ENCODE measurements around the gene NMNAT3.

NMNAT3 gene

DNA sequence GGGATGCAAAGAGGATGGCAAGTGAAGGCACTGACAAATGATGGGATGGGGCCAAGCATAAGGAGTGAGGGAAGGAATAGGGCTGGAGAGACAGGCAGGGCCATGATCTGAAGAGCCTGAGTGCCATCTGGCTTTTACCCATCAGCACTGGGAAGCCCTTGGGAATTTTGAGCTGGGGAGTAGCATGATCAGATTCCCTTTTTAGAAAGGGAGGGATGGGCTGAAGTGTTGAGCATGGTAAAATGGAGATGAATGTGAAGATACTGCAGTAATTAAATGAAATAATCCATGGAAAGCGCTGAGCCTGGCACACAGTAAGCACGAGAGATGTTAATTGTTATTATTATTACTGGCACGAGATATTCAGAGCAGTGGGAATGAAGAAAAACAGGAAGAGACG, 148.1 kb downstream of the NMNAT3 start:
- Histone ChIP-seq H2AFZ (ENCODE audit: low read depth, low read length) (no peak overlapping the region), H3K27me3 (ENCODE audit: insufficient read depth, low read length, poor library complexity) (no peaks in the 10 kb centered on the region)
- DNase-seq, result no peak

DNA sequence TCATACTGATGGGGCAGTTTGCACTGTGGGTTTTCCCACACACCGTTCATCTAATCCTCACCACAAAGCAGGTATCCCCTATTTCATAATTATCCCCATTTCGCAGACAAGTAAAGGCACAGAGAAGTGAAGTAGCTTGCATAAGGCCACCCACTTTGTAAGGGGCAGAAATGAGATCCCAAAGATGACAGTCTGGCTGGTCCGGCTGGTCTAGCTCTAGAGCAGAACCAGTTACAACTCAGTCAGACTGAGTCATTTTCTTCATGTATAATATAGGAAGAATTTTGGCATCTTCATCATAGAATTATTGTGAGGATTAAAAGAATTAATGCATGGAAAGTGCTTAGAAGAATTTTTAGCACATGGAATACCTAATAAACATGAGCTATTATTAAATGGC, 148.8 kb downstream of the NMNAT3 start:
- Histone ChIP-seq H4K20me1 (ENCODE audit: insufficient read depth, low read length) (no peaks in the 10 kb centered on the region; the same call in 1 of the 2 replicates), H3K79me2 (ENCODE audit: insufficient read depth, low read length) (no peaks in the 10 kb centered on the region), H3K27me3 (ENCODE audit: insufficient read depth, low read length, poor library complexity) (no peaks in the 10 kb centered on the region), H3K4me3 (ENCODE audit: low read depth in 1 of 2, low read length in 2 of 2) (no peak overlapping the region), H2AFZ (ENCODE audit: low read depth, low read length) (no peak overlapping the region), H3K36me3 (ENCODE audit: insufficient read depth, low read length) (no peaks in the 10 kb centered on the region), H3K9me3 (ENCODE audit: insufficient read depth, low read length, severe bottlenecking) (no peaks in the 10 kb centered on the region), H3K27ac (ENCODE audit: low read length) (no peak overlapping the region), H3K4me1 (ENCODE audit: insufficient read depth, low read length) (no peaks in the 10 kb centered on the region), H3K4me2 (ENCODE audit: insufficient read depth, low read length) (no peak overlapping the region), H3K9ac (ENCODE audit: low read depth, low read length) (no peak overlapping the region)
- DNase-seq (no peak), ATAC-seq (ENCODE audit: insufficient read depth, low read depth) (no peak)
- TF ChIP-seq, protein P1, sequence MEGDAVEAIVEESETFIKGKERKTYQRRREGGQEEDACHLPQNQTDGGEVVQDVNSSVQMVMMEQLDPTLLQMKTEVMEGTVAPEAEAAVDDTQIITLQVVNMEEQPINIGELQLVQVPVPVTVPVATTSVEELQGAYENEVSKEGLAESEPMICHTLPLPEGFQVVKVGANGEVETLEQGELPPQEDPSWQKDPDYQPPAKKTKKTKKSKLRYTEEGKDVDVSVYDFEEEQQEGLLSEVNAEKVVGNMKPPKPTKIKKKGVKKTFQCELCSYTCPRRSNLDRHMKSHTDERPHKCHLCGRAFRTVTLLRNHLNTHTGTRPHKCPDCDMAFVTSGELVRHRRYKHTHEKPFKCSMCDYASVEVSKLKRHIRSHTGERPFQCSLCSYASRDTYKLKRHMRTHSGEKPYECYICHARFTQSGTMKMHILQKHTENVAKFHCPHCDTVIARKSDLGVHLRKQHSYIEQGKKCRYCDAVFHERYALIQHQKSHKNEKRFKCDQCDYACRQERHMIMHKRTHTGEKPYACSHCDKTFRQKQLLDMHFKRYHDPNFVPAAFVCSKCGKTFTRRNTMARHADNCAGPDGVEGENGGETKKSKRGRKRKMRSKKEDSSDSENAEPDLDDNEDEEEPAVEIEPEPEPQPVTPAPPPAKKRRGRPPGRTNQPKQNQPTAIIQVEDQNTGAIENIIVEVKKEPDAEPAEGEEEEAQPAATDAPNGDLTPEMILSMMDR (IDR thresholded peaks at IDR 0.05; ENCODE audit: borderline replicate concordance, extremely low read depth, low read length, poor library complexity, severe bottlenecking), result no peak
- no peak for TF ChIP-seq EZH2 (IDR thresholded peaks at IDR 0.05; ENCODE audit: borderline replicate concordance, low read depth, low read length, severe bottlenecking)

More for the DNA sequence above, 148.1 kb downstream of the NMNAT3 start:
- no peaks in the 10 kb centered on the region for H3K36me3 ChIP-seq (ENCODE audit: insufficient read depth, low read length)
- no peaks in the 10 kb centered on the region for H3K4me1 ChIP-seq (ENCODE audit: insufficient read depth, low read length)
- H3K9me3 ChIP-seq (ENCODE audit: insufficient read depth, low read length, severe bottlenecking), result no peaks in the 10 kb centered on the region
- H4K20me1 ChIP-seq (ENCODE audit: insufficient read depth, low read length), result no peaks in the 10 kb centered on the region; the same call in 1 of the 2 replicates
- no peak for TF ChIP-seq EZH2 (IDR thresholded peaks at IDR 0.05; ENCODE audit: borderline replicate concordance, low read depth, low read length, severe bottlenecking)
- TF ChIP-seq, protein P1 (IDR thresholded peaks at IDR 0.05; ENCODE audit: borderline replicate concordance, extremely low read depth, low read length, poor library complexity, severe bottlenecking), result no peak
- no peaks in the 10 kb centered on the region for H3K79me2 ChIP-seq (ENCODE audit: insufficient read depth, low read length)
- ATAC-seq (ENCODE audit: insufficient read depth, low read depth), result no peak
- H3K4me3 ChIP-seq (ENCODE audit: low read depth in 1 of 2, low read length in 2 of 2), result no peak overlapping the region
- H3K4me2 ChIP-seq (ENCODE audit: insufficient read depth, low read length), result no peak overlapping the region
- no peak overlapping the region for H3K27ac ChIP-seq (ENCODE audit: low read length)
- no peak overlapping the region for H3K9ac ChIP-seq (ENCODE audit: low read depth, low read length)

DNA sequence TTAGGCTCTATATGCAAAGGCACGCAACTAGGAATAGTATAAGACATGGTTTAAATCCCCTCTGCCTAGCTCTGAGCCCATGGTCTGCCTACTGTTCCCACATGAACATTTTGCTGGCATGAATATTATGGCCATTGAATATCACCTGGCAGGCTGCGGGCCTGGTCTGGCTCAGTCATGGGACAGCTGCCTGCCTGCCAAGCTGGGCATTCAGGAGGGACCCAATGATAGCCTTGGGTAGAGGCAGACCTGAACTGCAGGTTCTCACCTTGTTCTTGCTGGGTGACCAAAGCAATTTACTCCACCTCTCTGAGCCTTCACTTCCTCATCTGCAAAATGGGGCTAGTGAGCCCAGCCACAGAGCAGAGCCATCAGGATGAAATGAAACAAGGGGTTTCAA, 149.5 kb downstream of the NMNAT3 start:
- ATAC-seq (ENCODE audit: insufficient read depth, low read depth) (no peak), DNase-seq (no peak)
- H3K79me2 ChIP-seq (ENCODE audit: insufficient read depth, low read length), result no peaks in the 10 kb centered on the region
- no peak overlapping the region for H3K4me2 ChIP-seq (ENCODE audit: insufficient read depth, low read length)
- TF ChIP-seq, protein P1 (IDR thresholded peaks at IDR 0.05; ENCODE audit: borderline replicate concordance, extremely low read depth, low read length, poor library complexity, severe bottlenecking), result no peak
- TF ChIP-seq EZH2 (IDR thresholded peaks at IDR 0.05; ENCODE audit: borderline replicate concordance, low read depth, low read length, severe bottlenecking), result no peak
- no peaks in the 10 kb centered on the region for H3K27me3 ChIP-seq (ENCODE audit: insufficient read depth, low read length, poor library complexity)
- no peaks in the 10 kb centered on the region; the same call in 1 of the 2 replicates for H4K20me1 ChIP-seq (ENCODE audit: insufficient read depth, low read length)
- no peaks in the 10 kb centered on the region for H3K9me3 ChIP-seq (ENCODE audit: insufficient read depth, low read length, severe bottlenecking)
- H3K4me3 ChIP-seq (ENCODE audit: low read depth in 1 of 2, low read length in 2 of 2), result no peak overlapping the region
- no peak overlapping the region for H3K9ac ChIP-seq (ENCODE audit: low read depth, low read length)
- H3K4me1 ChIP-seq (ENCODE audit: insufficient read depth, low read length), result no peaks in the 10 kb centered on the region
- H3K27ac ChIP-seq (ENCODE audit: low read length), result no peak overlapping the region
- H3K36me3 ChIP-seq (ENCODE audit: insufficient read depth, low read length), result no peaks in the 10 kb centered on the region
- no peak overlapping the region for H2AFZ ChIP-seq (ENCODE audit: low read depth, low read length)

GRCh38 chr3:139527265-139527664, 150.5 kb downstream of the NMNAT3 start:
- H3K79me2 ChIP-seq (ENCODE audit: insufficient read depth, low read length), result no peaks in the 10 kb centered on the region
- no peak overlapping the region for H3K9ac ChIP-seq (ENCODE audit: low read depth, low read length)
- H4K20me1 ChIP-seq (ENCODE audit: insufficient read depth, low read length), result no peaks in the 10 kb centered on the region; the same call in 1 of the 2 replicates
- H3K27me3 ChIP-seq (ENCODE audit: insufficient read depth, low read length, poor library complexity), result no peaks in the 10 kb centered on the region
- H3K27ac ChIP-seq (ENCODE audit: low read length), result no peak overlapping the region
- H3K4me1 ChIP-seq (ENCODE audit: insufficient read depth, low read length), result no peaks in the 10 kb centered on the region
- no peak overlapping the region for H3K4me3 ChIP-seq (ENCODE audit: low read depth in 1 of 2, low read length in 2 of 2)
- TF ChIP-seq, protein P1 (IDR thresholded peaks at IDR 0.05; ENCODE audit: borderline replicate concordance, extremely low read depth, low read length, poor library complexity, severe bottlenecking), result no peak
- TF ChIP-seq EZH2 (IDR thresholded peaks at IDR 0.05; ENCODE audit: borderline replicate concordance, low read depth, low read length, severe bottlenecking), result no peak
- no peaks in the 10 kb centered on the region for H3K9me3 ChIP-seq (ENCODE audit: insufficient read depth, low read length, severe bottlenecking)
- no peak overlapping the region for H2AFZ ChIP-seq (ENCODE audit: low read depth, low read length)
- DNase-seq (no peak), ATAC-seq (ENCODE audit: insufficient read depth, low read depth) (no peak)
- no peaks in the 10 kb centered on the region for H3K36me3 ChIP-seq (ENCODE audit: insufficient read depth, low read length)
- H3K4me2 ChIP-seq (ENCODE audit: insufficient read depth, low read length), result no peak overlapping the region

Data from DND-41 (cell line).